ENCODE results near the gene OR11A1.
"Not testable (repeated sequence)": the region's sequence is repeated elsewhere in the genome, so short reads cannot be mapped to it uniquely, and the experiment has no call there.

Gene OR11A1

GRCh38 chr6:29477923-29478450, 21.1 kb upstream of the OR11A1 start:
- DNase-seq, result no peak

GRCh38 chr6:29474996-29475395, 18.1 kb upstream of the OR11A1 start:
- no peak for DNase-seq

GRCh38 chr6:29466241-29466640, 9.4 kb upstream of the OR11A1 start:
- no peak for DNase-seq

GRCh38 chr6:29465801-29466200, 8.9 kb upstream of the OR11A1 start:
- DNase-seq, result no peak

GRCh38 chr6:29465279-29465678, 8.4 kb upstream of the OR11A1 start:
- DNase-seq, result no peak

- no peak for DNase-seq
Observed at GRCh38 chr6:29462022-29462421, 5.2 kb upstream of the OR11A1 start.

- DNase-seq, result no peak
Observed at GRCh38 chr6:29461021-29461814, 4.3 kb upstream of the OR11A1 start.

- no peak for DNase-seq
Observed at GRCh38 chr6:29451471-29452193, 5.2 kb downstream of the OR11A1 start.

- no peak for DNase-seq
Observed at GRCh38 chr6:29447670-29448069, 9.2 kb downstream of the OR11A1 start.

GRCh38 chr6:29444031-29444430, 12.8 kb downstream of the OR11A1 start:
- not testable (repeated sequence) for DNase-seq

GRCh38 chr6:29442719-29443118, 14.2 kb downstream of the OR11A1 start:
- DNase-seq, result no peak

GRCh38 chr6:29439006-29439405, 17.9 kb downstream of the OR11A1 start, which contains the start of gene OR10C1:
Gene OR10C1, plus strand, starts transcription at chr6:29439306. Its CDS starts 710 bp downstream, at chr6:29440016.
- DNase-seq, result no peak

- DNase-seq, result not testable (repeated sequence)
Observed at GRCh38 chr6:29436730-29437129, 20.1 kb downstream of the OR11A1 start.

GRCh38 chr6:29426654-29427053, 30.2 kb downstream of the OR11A1 start:
- DNase-seq, result no peak

- DNase-seq, result no peak
Observed at GRCh38 chr6:29425075-29425474, 31.8 kb downstream of the OR11A1 start.

- no peak for DNase-seq
Observed at GRCh38 chr6:29424575-29424974, 32.3 kb downstream of the OR11A1 start.

- DNase-seq, result no peak
Observed at GRCh38 chr6:29424168-29424567, 32.7 kb downstream of the OR11A1 start.

- no peak for DNase-seq
Observed at GRCh38 chr6:29419516-29419915, 37.4 kb downstream of the OR11A1 start.

- DNase-seq, result no peak
Observed at GRCh38 chr6:29414588-29414987, 42.3 kb downstream of the OR11A1 start, which contains the start of gene OR12D1. Gene OR12D1, plus strand, starts transcription at chr6:29414928.

GRCh38 chr6:29403801-29404200, 53.1 kb downstream of the OR11A1 start:
- DNase-seq, result no peak

- no peak for DNase-seq
Observed at GRCh38 chr6:29399525-29399924, 57.3 kb downstream of the OR11A1 start.

- DNase-seq, result no peak
Observed at GRCh38 chr6:29395331-29395730, 61.5 kb downstream of the OR11A1 start, which contains the start of gene OR12D2. Gene OR12D2, plus strand, starts transcription at chr6:29395631. Its CDS starts 1,069 bp downstream, at chr6:29396700.

GRCh38 chr6:29388533-29388932, 68.3 kb downstream of the OR11A1 start:
- no peak for DNase-seq

GRCh38 chr6:29376003-29376402, 80.9 kb downstream of the OR11A1 start:
- DNase-seq, result no peak
